ENCODE results near the gene RPE.

Gene RPE

GRCh38 chr2:210002158-210003157 lies at the start of gene RPE:
RPE (plus strand) TSS chr2:210002638; CDS start chr2:210002662, 24 bp downstream.
- peak; percentile 95 for DNase-seq (ENCODE audit: low spot score)

GRCh38 chr2:209956271-209956670 lies 46.2 kb upstream of the RPE start:
- no peak for DNase-seq (ENCODE audit: low spot score)

- DNase-seq (ENCODE audit: low spot score): no peak
Observed at GRCh38 chr2:209958016-209958415, 44.4 kb upstream of the RPE start.

GRCh38 chr2:209960045-209960444 lies 42.4 kb upstream of the RPE start:
- no peak for DNase-seq (ENCODE audit: low spot score)

GRCh38 chr2:209960676-209961630 lies 41.5 kb upstream of the RPE start:
- DNase-seq (ENCODE audit: low spot score): peak; percentile 70

- no peak for DNase-seq (ENCODE audit: low spot score)
Observed at GRCh38 chr2:209965723-209966122, 36.7 kb upstream of the RPE start.

GRCh38 chr2:209969692-209970091 lies 32.7 kb upstream of the RPE start:
- no peak for DNase-seq (ENCODE audit: low spot score)

- no peak for DNase-seq (ENCODE audit: low spot score)
Observed at GRCh38 chr2:209970271-209970670, 32.2 kb upstream of the RPE start.

- no peak for DNase-seq (ENCODE audit: low spot score)
Observed at GRCh38 chr2:209970711-209971110, 31.7 kb upstream of the RPE start.

GRCh38 chr2:209973328-209973727 lies 29.1 kb upstream of the RPE start:
- no peak for DNase-seq (ENCODE audit: low spot score)

GRCh38 chr2:209974576-209974975 lies 27.9 kb upstream of the RPE start:
- DNase-seq (ENCODE audit: low spot score): no peak

- no peak for DNase-seq (ENCODE audit: low spot score)
Observed at GRCh38 chr2:209976698-209977385, 25.6 kb upstream of the RPE start.

GRCh38 chr2:209977386-209978239 lies 24.8 kb upstream of the RPE start:
- no peak for DNase-seq (ENCODE audit: low spot score)

- no peak for DNase-seq (ENCODE audit: low spot score)
Observed at GRCh38 chr2:209984291-209984690, 18.1 kb upstream of the RPE start.

- no peak for DNase-seq (ENCODE audit: low spot score)
Observed at GRCh38 chr2:209985874-209986273, 16.6 kb upstream of the RPE start.

GRCh38 chr2:209986415-209986814 lies 16.0 kb upstream of the RPE start:
- no peak for DNase-seq (ENCODE audit: low spot score)

GRCh38 chr2:209988010-209988409 lies 14.4 kb upstream of the RPE start:
- DNase-seq (ENCODE audit: low spot score): no peak

GRCh38 chr2:209990838-209991237 lies 11.6 kb upstream of the RPE start:
- no peak for DNase-seq (ENCODE audit: low spot score)

GRCh38 chr2:209993968-209994367 lies 8.5 kb upstream of the RPE start:
- DNase-seq (ENCODE audit: low spot score): no peak

- no peak for DNase-seq (ENCODE audit: low spot score)
Observed at GRCh38 chr2:209998596-209998995, 3.8 kb upstream of the RPE start.

All from ecto neural progenitor cell (in vitro differentiated cells).